K562 (cell line): Measurements from ENCODE around the gene PARD3B. TPM values are rescaled to one million over a fixed set of nuclear protein-coding genes. Genes with fewer than 3 reads are reported as not detected.

Source experiments
- CC2D1A ChIP-seq: fragments of 450-650 bp; IDR thresholded peaks from 2 replicates; pipeline ENCODE4 v1.6.1; 2017; ENCODE audit warnings: mild to moderate bottlenecking
- HNRNPK ChIP-seq: fragments of 200-400 bp; formaldehyde crosslinking; IDR thresholded peaks from one replicate; pipeline ENCODE4 v1.6.1; 2018; ENCODE audit warnings: mild to moderate bottlenecking, low read depth, low read length; ENCODE audit not compliant: poor library complexity, severe bottlenecking
- L3MBTL2 ChIP-seq: fragments of 450-650 bp; IDR thresholded peaks from 2 replicates; pipeline ENCODE4 v1.6.1; 2016; ENCODE audit warnings: mild to moderate bottlenecking, moderate library complexity
- PHB ChIP-seq: fragments of 250-450 bp; sonication (Bioruptor Pico); IDR thresholded peaks from 2 replicates; pipeline ENCODE4 v1.5.0; 2021
- SMARCB1 ChIP-seq: IDR thresholded peaks from 2 replicates; pipeline ENCODE4 v1.6.1; 2011; ENCODE audit warnings: improper control_type of control experiment, low read depth; ENCODE audit not compliant: insufficient read length
- SNIP1 ChIP-seq: fragments of 450-650 bp; IDR thresholded peaks from 2 replicates; pipeline ENCODE4 v1.7.1; 2017; ENCODE audit warnings: low read depth, mild to moderate bottlenecking
- XRCC5 ChIP-seq: fragments of 200-400 bp; formaldehyde crosslinking; IDR thresholded peaks from 2 replicates; pipeline ENCODE4 v1.6.1; 2017; ENCODE audit warnings: low read depth, mild to moderate bottlenecking, low read length
- ZNF134 ChIP-seq: fragments of 250-450 bp; sonication (Bioruptor Pico); conservative IDR thresholded peaks from 2 replicates; pipeline ENCODE4 v1.4.0; 2020
- ZNF282 ChIP-seq: sonication (generic); formaldehyde crosslinking; IDR thresholded peaks from 2 replicates; pipeline ENCODE4 v1.8.1; 2023; ENCODE audit warnings: missing genetic modification reagents
- ZNF431 ChIP-seq: sonication (generic); formaldehyde crosslinking; IDR thresholded peaks from 2 replicates; pipeline ENCODE4 v1.8.0; 2022; ENCODE audit warnings: mild to moderate bottlenecking, missing genetic modification reagents
- ZNF699 ChIP-seq: fragments of 250-450 bp; sonication (Bioruptor Pico); IDR thresholded peaks from 2 replicates; pipeline ENCODE4 v1.8.0; 2021; ENCODE audit warnings: mild to moderate bottlenecking, moderate library complexity; ENCODE audit not compliant: insufficient replicate concordance
- polyA plus RNA-seq, 8 experiments: library from polyadenylated mRNA; depleted of rRNA in 4 of 8; stranded (reverse) in 5 of 8; unstranded in 3 of 8; fragments of >200 nt; fragmentation: Nextera tagmentation in 2 of 8; fragmentation: Illumina TruSeq in 1 of 8; extraction: Ambion mirVana in 2 of 8; extraction: Trizol in 1 of 8; gene quantifications; 2 replicates each; pipeline versions ENCODE4 v1.2.1 to v1.2.3, GENCODE V29; 2011 to 2014; ENCODE audit warnings: inconsistent platforms in 1 of 8, missing spikeins in 1 of 8
- total RNA-seq, 7 experiments: library from RNA; depleted of rRNA in 6 of 7; stranded (reverse); fragments of >200 nt in 6 of 7; fragmentation: Illumina TruSeq in 2 of 7; extraction: Trizol in 2 of 7; gene quantifications; 2 replicates each; pipeline versions ENCODE4 v1.2.1 to v1.2.3, GENCODE V29; 2011 to 2021; ENCODE audit warnings: low replicate concordance in 1 of 7
- TF ChIP-seq, protein P1 (sequence below), 2 experiments: fragments of 450-650 bp; IDR thresholded peaks; 2 replicates each; pipeline ENCODE4 v1.6.1; 2018; ENCODE audit warnings: mild to moderate bottlenecking in 2 of 2, low read depth in 1 of 2; ENCODE audit not compliant: partially characterized antibody in 2 of 2
- TF ChIP-seq, protein P2 (sequence below): sonication (generic); formaldehyde crosslinking; IDR thresholded peaks from 2 replicates; pipeline ENCODE4 v1.8.1; 2023; ENCODE audit warnings: mild to moderate bottlenecking, missing genetic modification reagents
- TF ChIP-seq, protein P3 (sequence below): sonication (generic); formaldehyde crosslinking; IDR thresholded peaks from 2 replicates; pipeline ENCODE4 v1.8.0; 2022; ENCODE audit warnings: mild to moderate bottlenecking, low read depth, missing genetic modification reagents

The PARD3B gene
- total and polyA plus RNA-seq, 9 of the 15 experiments (the other 6 are each of a cell fraction or from before 2014, with no cell fraction given) = 0.15 to 3.0 (median 1.1) TPM

DNA sequence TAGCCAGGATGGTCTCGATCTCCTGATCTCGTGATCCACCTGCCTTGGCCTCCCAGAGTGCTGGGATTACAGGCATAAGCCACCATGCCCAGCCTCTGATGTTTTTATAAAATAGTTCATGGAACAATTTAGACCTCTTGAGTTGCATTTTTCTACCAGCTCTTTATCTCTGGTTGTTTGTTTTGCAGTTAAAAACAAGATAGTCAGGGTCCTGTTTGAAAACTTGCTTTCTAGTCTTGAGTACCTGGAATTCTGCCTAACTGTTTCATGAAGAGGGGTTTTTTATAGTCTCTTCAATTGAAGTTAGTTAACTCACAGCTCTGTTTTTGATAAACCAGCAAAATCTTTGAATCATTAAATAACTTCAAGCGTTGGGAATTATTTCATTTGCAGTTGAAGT, 244.8 kb downstream of the PARD3B start (continued):
- TF ChIP-seq ZNF134 (no peak), ZNF699 (CRISPR knock-in tag) (no peak), HNRNPK (no peak), ZNF282 (CRISPR knock-in tag) (no peak), SNIP1 (no peak), PHB (CRISPR knock-in tag) (no peak), SMARCB1 (no peak), CC2D1A (no peak), XRCC5 (no peak), L3MBTL2 (no peak), ZNF431 (no peak)
- TF ChIP-seq, protein P1, sequence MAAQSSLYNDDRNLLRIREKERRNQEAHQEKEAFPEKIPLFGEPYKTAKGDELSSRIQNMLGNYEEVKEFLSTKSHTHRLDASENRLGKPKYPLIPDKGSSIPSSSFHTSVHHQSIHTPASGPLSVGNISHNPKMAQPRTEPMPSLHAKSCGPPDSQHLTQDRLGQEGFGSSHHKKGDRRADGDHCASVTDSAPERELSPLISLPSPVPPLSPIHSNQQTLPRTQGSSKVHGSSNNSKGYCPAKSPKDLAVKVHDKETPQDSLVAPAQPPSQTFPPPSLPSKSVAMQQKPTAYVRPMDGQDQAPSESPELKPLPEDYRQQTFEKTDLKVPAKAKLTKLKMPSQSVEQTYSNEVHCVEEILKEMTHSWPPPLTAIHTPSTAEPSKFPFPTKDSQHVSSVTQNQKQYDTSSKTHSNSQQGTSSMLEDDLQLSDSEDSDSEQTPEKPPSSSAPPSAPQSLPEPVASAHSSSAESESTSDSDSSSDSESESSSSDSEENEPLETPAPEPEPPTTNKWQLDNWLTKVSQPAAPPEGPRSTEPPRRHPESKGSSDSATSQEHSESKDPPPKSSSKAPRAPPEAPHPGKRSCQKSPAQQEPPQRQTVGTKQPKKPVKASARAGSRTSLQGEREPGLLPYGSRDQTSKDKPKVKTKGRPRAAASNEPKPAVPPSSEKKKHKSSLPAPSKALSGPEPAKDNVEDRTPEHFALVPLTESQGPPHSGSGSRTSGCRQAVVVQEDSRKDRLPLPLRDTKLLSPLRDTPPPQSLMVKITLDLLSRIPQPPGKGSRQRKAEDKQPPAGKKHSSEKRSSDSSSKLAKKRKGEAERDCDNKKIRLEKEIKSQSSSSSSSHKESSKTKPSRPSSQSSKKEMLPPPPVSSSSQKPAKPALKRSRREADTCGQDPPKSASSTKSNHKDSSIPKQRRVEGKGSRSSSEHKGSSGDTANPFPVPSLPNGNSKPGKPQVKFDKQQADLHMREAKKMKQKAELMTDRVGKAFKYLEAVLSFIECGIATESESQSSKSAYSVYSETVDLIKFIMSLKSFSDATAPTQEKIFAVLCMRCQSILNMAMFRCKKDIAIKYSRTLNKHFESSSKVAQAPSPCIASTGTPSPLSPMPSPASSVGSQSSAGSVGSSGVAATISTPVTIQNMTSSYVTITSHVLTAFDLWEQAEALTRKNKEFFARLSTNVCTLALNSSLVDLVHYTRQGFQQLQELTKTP (IDR thresholded peaks at IDR 0.05; ENCODE audit: low read depth in 1 of 2, partially characterized antibody in 2 of 2) = no peak
- TF ChIP-seq, protein P2, sequence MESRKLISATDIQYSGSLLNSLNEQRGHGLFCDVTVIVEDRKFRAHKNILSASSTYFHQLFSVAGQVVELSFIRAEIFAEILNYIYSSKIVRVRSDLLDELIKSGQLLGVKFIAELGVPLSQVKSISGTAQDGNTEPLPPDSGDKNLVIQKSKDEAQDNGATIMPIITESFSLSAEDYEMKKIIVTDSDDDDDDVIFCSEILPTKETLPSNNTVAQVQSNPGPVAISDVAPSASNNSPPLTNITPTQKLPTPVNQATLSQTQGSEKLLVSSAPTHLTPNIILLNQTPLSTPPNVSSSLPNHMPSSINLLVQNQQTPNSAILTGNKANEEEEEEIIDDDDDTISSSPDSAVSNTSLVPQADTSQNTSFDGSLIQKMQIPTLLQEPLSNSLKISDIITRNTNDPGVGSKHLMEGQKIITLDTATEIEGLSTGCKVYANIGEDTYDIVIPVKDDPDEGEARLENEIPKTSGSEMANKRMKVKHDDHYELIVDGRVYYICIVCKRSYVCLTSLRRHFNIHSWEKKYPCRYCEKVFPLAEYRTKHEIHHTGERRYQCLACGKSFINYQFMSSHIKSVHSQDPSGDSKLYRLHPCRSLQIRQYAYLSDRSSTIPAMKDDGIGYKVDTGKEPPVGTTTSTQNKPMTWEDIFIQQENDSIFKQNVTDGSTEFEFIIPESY (CRISPR knock-in tag) = no peak
- TF ChIP-seq, protein P3, sequence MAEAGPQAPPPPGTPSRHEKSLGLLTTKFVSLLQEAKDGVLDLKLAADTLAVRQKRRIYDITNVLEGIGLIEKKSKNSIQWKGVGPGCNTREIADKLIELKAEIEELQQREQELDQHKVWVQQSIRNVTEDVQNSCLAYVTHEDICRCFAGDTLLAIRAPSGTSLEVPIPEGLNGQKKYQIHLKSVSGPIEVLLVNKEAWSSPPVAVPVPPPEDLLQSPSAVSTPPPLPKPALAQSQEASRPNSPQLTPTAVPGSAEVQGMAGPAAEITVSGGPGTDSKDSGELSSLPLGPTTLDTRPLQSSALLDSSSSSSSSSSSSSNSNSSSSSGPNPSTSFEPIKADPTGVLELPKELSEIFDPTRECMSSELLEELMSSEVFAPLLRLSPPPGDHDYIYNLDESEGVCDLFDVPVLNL = no peak
